Heart left ventricle (tissue), 16 donors: ENCODE results near the gene MPRIP. TPM values are rescaled to one million over a fixed set of nuclear protein-coding genes. Genes with fewer than 3 reads are reported as not detected.
"Not testable (repeated sequence)": the region's sequence is repeated elsewhere in the genome, so short reads cannot be mapped to it uniquely, and the experiment has no call there.

Experiments used
- ATAC-seq, 4 donors: fragments of 200-7000 bp; cut with Tn5 transposase; one replicate each; pipeline ENCODE4 v1.9.1; 2020 to 2022; ENCODE audit warnings: moderate library complexity in 4 of 4, mild to moderate bottlenecking in 3 of 4, moderate number of reproducible peaks in 1 of 4
- DNase-seq, 5 donors: peaks; one replicate each; pipeline ENCODE4 v3.0.0-alpha.2; 2020
- H3K27ac ChIP-seq, 12 donors: fragments of 200-600 bp; sonication (generic) in 4 of 12; one replicate each; pipeline versions ENCODE4 v1.5.0 to v1.8.0; 2016 to 2022; ENCODE audit warnings: mild to moderate bottlenecking in 2 of 12
- H3K27me3 ChIP-seq, 9 donors: fragments of 200-600 bp; sonication (generic) in 2 of 9; one replicate each; pipeline versions ENCODE4 v1.5.1 to v1.8.0; 2016 to 2022; ENCODE audit warnings: mild to moderate bottlenecking in 3 of 9
- H3K36me3 ChIP-seq, 9 donors: fragments of 200-600 bp; sonication (generic) in 2 of 9; one replicate each; pipeline versions ENCODE4 v1.5.0 to v1.8.0; 2018 to 2022; ENCODE audit warnings: mild to moderate bottlenecking in 2 of 9
- H3K4me1 ChIP-seq, 12 donors: fragments of 200-600 bp; sonication (generic) in 4 of 12; one replicate each; pipeline versions ENCODE4 v1.5.0 to v1.8.0; 2016 to 2022; ENCODE audit warnings: mild to moderate bottlenecking in 3 of 12
- H3K4me3 ChIP-seq, 12 donors: fragments of 200-600 bp; sonication (generic) in 4 of 12; one replicate each; pipeline versions ENCODE4 v1.5.0 to v1.8.0; 2017 to 2022; ENCODE audit warnings: mild to moderate bottlenecking in 9 of 12, moderate library complexity in 4 of 12
- H3K9me3 ChIP-seq, 12 donors: fragments of 200-600 bp; sonication (generic) in 4 of 12; one replicate each; pipeline versions ENCODE4 v1.5.0 to v1.8.0; 2016 to 2022; ENCODE audit warnings: mild to moderate bottlenecking in 1 of 12
- POLR2A ChIP-seq, 2 donors: fragments of 450-650 bp; IDR thresholded peaks; one replicate each; pipeline ENCODE4 v1.6.1; 2017; ENCODE audit warnings: antibody characterized with exemption in 2 of 2, mild to moderate bottlenecking in 2 of 2, moderate library complexity in 2 of 2
- WGBS, 4 donors: extraction: QIAGEN DNeasy Blood & Tissue Kit in 2 of 4; methylation state at CpG; one replicate each; pipeline versions ENCODE4 v1.1.5 to v1.1.7; 2013 to 2018; 5-methylcytosine and 5-hydroxymethylcytosine counted together
- intact Hi-C, 10 donors: fragments of 100-400 bp; cut with DNase I; formaldehyde crosslinking; loops; one replicate each; pipeline versions ENCODE4 v1.11.1 to v1.14.2; 2022
- polyA plus RNA-seq, 2 donors: library from polyadenylated mRNA; stranded (reverse); fragments of 200-250 nt; gene quantifications; one replicate each; pipeline ENCODE4 v1.2.3, GENCODE V29; 2013
- total RNA-seq, 9 donors: library from RNA; depleted of rRNA in 2 of 9; stranded (reverse); fragments of >200 nt in 2 of 9; fragmentation: NEBNext Ultra II Directional in 3 of 9; extraction: Animal tissue kit (Norgen Biotek cat#: 25700) in 3 of 9; gene quantifications; one replicate each; pipeline versions ENCODE4 v1.1.0 to v1.2.4, GENCODE V29; 2016 to 2023
- TF ChIP-seq, protein P1 (sequence below), 12 donors: fragments of 200-600 bp; sonication (generic) in 4 of 12; IDR thresholded peaks; one replicate each; pipeline versions ENCODE4 v1.5.0 to v1.8.0; 2018 to 2022; ENCODE audit warnings: antibody characterized with exemption in 12 of 12, mild to moderate bottlenecking in 5 of 12
- donor health status: ischemic (EF 13 %, LVEDD 7.1; RV severe dilation, severe dysfunction).
- donor health status: healthy with polysubstance abuse.
- donor health status: DM: no; HTN: yes; CAD: no.
- donor health status: DM: no; HTN: no; CAD: no.
- donor health status: ischemic (EF 25% LVEDD 6.9; RV normal size, moderate dysfunction).
- donor health status: ischemic (EF 25% LVEDD 5.7; RV mildly dilated, moderate dysfunction).
- donor health status: healthy.
- donor health status: DM: yes; HTN: yes; CAD: no.
- donor health status: ischemic (EF 35%, LVEDD 5.7; RV mildly dilated, moderate dysfunction).
- donor health status: nonischemic (EF 11% LVEDD 7.7; RV severe dilation, severe dysfunction).
- donor health status: DM: yes; HTN: yes; CAD: no.
- donor health status: PGD.
- donor health status: ischemic (EF 29% LVEDD 5.4; RV normal size, mild dysfunction).
- donor health status: nonischemic (EF 23%, LVEDD 6.1; RV moderate dilation, normal function).

The MPRIP gene
- total and polyA plus RNA-seq, 11 donors = 131 to 686 (median 343) TPM

DNA sequence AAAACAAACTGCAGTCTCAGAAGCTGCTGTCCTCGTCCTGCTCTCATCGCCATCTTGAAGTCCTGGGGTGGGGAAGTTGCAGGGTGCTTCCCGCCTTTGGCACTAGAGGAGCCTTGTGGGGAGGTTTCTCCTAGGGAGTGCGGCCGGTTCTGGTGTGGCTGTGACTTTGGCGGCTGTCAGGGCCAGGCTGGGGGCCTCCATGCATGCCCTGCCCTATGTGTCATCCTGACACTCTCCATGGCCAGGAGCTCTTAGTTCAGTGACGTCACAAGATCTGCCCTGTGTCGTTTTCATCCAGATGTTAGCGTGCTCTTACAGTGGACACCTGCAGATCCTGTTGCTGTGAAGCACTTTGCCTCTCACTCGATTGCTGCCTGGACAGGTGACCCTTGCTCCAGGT, 114.3 kb downstream of the MPRIP start:
- no peaks in the 10 kb centered on the region for H3K27me3 ChIP-seq
- DNase-seq = no peak
- no peak overlapping the region for H3K4me3 ChIP-seq
- peaks cover 8 to 42% (median 15%) of the 10 kb centered on the region in 12 donors for H3K4me1 ChIP-seq
- TF ChIP-seq POLR2A (IDR thresholded peaks at IDR 0.05) = no peak
- TF ChIP-seq, protein P1, sequence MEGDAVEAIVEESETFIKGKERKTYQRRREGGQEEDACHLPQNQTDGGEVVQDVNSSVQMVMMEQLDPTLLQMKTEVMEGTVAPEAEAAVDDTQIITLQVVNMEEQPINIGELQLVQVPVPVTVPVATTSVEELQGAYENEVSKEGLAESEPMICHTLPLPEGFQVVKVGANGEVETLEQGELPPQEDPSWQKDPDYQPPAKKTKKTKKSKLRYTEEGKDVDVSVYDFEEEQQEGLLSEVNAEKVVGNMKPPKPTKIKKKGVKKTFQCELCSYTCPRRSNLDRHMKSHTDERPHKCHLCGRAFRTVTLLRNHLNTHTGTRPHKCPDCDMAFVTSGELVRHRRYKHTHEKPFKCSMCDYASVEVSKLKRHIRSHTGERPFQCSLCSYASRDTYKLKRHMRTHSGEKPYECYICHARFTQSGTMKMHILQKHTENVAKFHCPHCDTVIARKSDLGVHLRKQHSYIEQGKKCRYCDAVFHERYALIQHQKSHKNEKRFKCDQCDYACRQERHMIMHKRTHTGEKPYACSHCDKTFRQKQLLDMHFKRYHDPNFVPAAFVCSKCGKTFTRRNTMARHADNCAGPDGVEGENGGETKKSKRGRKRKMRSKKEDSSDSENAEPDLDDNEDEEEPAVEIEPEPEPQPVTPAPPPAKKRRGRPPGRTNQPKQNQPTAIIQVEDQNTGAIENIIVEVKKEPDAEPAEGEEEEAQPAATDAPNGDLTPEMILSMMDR (IDR thresholded peaks at IDR 0.05) = no peak
- peaks cover 3 to 99% (median 90%) of the 10 kb centered on the region in 9 donors for H3K36me3 ChIP-seq
- intact Hi-C loops = loop anchor here in 1 of 10 donors (5.0 kb wide), 1 partner anchor 46 kb away; no protein-coding TSS in a partner anchor
- 68 to 85% (median 71%) methylated on average over 9 to 10 of the region's 10 CpGs for WGBS, 4 donors
- ATAC-seq = no peak
- H3K27ac ChIP-seq = no peak overlapping the region
- H3K9me3 ChIP-seq = no peaks in the 10 kb centered on the region

DNA sequence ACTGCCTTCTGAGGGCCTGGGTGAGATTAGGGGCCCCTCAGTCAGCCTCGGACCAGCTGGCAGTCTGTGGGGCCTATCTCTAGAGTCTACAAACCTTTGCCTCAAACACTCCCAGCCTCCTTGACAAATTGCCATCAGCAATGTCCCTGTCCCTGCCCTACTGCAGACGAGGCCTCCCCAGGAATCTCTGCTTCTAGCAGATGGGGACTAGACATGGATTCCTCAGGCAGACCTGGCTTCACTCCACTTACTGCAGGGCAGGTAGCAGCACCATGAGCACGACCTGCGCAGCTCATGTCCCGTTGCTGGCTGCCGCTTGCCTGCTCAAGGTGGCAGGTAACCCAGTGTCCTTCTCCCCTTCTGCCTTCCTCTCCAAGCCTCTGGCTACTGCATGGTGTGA, 114.8 kb downstream of the MPRIP start:
- peaks cover 3 to 100% (median 95%) of the 10 kb centered on the region in 9 donors for H3K36me3 ChIP-seq

DNA sequence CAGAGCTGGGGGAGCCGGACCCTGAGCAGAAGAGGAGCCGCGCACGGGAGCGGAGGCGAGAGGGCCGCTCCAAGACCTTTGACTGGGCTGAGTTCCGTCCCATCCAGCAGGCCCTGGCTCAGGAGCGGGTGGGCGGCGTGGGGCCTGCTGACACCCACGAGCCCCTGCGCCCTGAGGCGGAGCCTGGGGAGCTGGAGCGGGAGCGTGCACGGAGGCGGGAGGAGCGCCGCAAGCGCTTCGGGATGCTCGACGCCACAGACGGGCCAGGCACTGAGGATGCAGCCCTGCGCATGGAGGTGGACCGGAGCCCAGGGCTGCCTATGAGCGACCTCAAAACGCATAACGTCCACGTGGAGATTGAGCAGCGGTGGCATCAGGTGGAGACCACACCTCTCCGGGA, 116.2 kb downstream of the MPRIP start:
- not testable (repeated sequence) for H3K9me3 ChIP-seq, DNase-seq, H3K27me3 ChIP-seq, ATAC-seq, H3K27ac ChIP-seq, H3K4me3 ChIP-seq
- peaks cover 3 to 100% (median 98%) of the 10 kb centered on the region in 9 donors for H3K36me3 ChIP-seq
- WGBS, 4 donors = 92 to 97% (median 95%) methylated on average over 32 to 33 of the region's 33 CpGs
- peaks cover 0 to 32% (median 0%) of the 10 kb centered on the region in 12 donors for H3K4me1 ChIP-seq
- intact Hi-C loops = loop anchor here in 1 of 10 donors (5.0 kb wide), 1 partner anchor 44 kb away; no protein-coding TSS in a partner anchor

More for the DNA sequence above, 114.8 kb downstream of the MPRIP start:
- H3K27me3 ChIP-seq = no peaks in the 10 kb centered on the region
- no peak for TF ChIP-seq POLR2A (IDR thresholded peaks at IDR 0.05)
- TF ChIP-seq, protein P1 (IDR thresholded peaks at IDR 0.05) = no peak
- 75 to 85% (median 82%) methylated on average over 6 of the region's 6 CpGs for WGBS, 4 donors
- peaks cover 3 to 42% (median 10%) of the 10 kb centered on the region in 12 donors for H3K4me1 ChIP-seq
- no peak for DNase-seq
- no peaks in the 10 kb centered on the region for H3K9me3 ChIP-seq
- no peak overlapping the region for H3K4me3 ChIP-seq
- H3K27ac ChIP-seq = no peak overlapping the region
- ATAC-seq = no peak
- intact Hi-C loops = loop anchor here in 1 of 10 donors (5.0 kb wide), 1 partner anchor 45 kb away; no protein-coding TSS in a partner anchor

DNA sequence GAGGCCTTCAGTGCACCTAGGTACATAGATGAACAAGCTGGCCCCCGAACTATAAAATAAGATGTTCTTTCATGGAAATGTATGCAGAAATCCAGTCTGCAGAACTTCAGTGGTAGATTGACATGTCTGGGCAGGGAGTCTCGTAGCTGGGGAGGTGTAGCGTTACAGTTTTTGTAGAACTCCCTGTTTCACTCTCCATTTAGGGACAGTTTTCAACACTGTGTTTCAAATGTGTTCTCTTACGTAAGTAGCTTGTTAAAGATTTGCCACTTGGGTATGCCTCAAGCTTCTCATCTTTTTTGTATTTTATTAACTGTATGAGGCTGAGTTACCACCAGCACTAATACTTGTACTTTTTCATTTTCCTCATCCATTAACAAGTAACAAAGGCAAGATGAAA, 117.3 kb downstream of the MPRIP start:
- no peak overlapping the region for H3K4me3 ChIP-seq
- DNase-seq (no peak), ATAC-seq (no peak)
- H3K27me3 ChIP-seq = no peaks in the 10 kb centered on the region
- peaks cover 3 to 100% (median 98%) of the 10 kb centered on the region in 9 donors for H3K36me3 ChIP-seq
- no peaks in the 10 kb centered on the region for H3K9me3 ChIP-seq
- H3K4me1 ChIP-seq = peaks cover 0 to 31% (median 0%) of the 10 kb centered on the region in 12 donors
- H3K27ac ChIP-seq = no peak overlapping the region
- TF ChIP-seq, protein P1 (IDR thresholded peaks at IDR 0.05) = no peak
- TF ChIP-seq POLR2A (IDR thresholded peaks at IDR 0.05) = no peak
- 92 to 99% (median 96%) methylated on average over 4 of the region's 4 CpGs for WGBS, 4 donors
- intact Hi-C loops = loop anchor here in 1 of 10 donors (5.0 kb wide), 1 partner anchor 43 kb away; no protein-coding TSS in a partner anchor
